Neural progenitor cell (in vitro differentiated cells): ENCODE results near the gene GPR158. TPM values are rescaled to one million over a fixed set of nuclear protein-coding genes. Genes with fewer than 3 reads are reported as not detected.

ENCODE experiments used
- DNase-seq: peaks from one replicate; pipeline ENCODE4 v3.0.0-alpha.2; 2016; ENCODE audit warnings: low spot score
- H2AFZ ChIP-seq: fragments of 200-600 bp; sonication (generic); replicated peaks from 2 replicates; pipeline ENCODE4 v1.6.1; 2016; ENCODE audit warnings: antibody characterized with exemption
- H3F3A ChIP-seq: fragments of 200-600 bp; sonication (generic); 2 replicates; pipeline ENCODE4 v1.6.1; 2016; ENCODE audit warnings: antibody characterized with exemption, low read depth
- H3K27ac ChIP-seq: fragments of 200-600 bp; sonication (generic); 2 replicates; pipeline ENCODE4 v1.5.1; 2016; ENCODE audit warnings: mild to moderate bottlenecking
- H3K27me3 ChIP-seq: fragments of 200-600 bp; sonication (generic); 2 replicates; pipeline ENCODE4 v1.6.1; 2016; ENCODE audit warnings: mild to moderate bottlenecking, moderate library complexity
- H3K36me3 ChIP-seq: fragments of 200-600 bp; sonication (generic); 2 replicates; pipeline ENCODE4 v1.5.1; 2016
- H3K4me1 ChIP-seq: fragments of 200-600 bp; sonication (generic); 2 replicates; pipeline ENCODE4 v1.6.1; 2016; ENCODE audit warnings: mixed run types
- H3K4me2 ChIP-seq: fragments of 200-600 bp; sonication (generic); 2 replicates; pipeline ENCODE4 v1.6.1; 2016
- H3K4me3 ChIP-seq: fragments of 200-600 bp; sonication (generic); 2 replicates; pipeline ENCODE4 v1.5.1; 2016
- H3K79me2 ChIP-seq: fragments of 200-600 bp; sonication (generic); 2 replicates; pipeline ENCODE4 v1.6.1; 2016; ENCODE audit warnings: low read depth
- H3K9ac ChIP-seq: fragments of 200-600 bp; sonication (generic); 2 replicates; pipeline ENCODE4 v1.6.1; 2016
- H3K9me3 ChIP-seq: fragments of 200-600 bp; sonication (generic); 2 replicates; pipeline ENCODE4 v1.5.1; 2016; ENCODE audit warnings: low read depth
- H4K20me1 ChIP-seq: fragments of 200-600 bp; sonication (generic); 2 replicates; pipeline ENCODE4 v1.6.1; 2016; ENCODE audit warnings: low read depth
- H3K27ac Mint-ChIP-seq: 3 replicates; pipeline ENCODE4 v1.8.0; 2021; ENCODE audit warnings: mixed read lengths
- H3K27me3 Mint-ChIP-seq: 2 replicates; pipeline ENCODE4 v1.8.0; 2022; ENCODE audit warnings: low read depth, mild to moderate bottlenecking, inconsistent platforms, moderate library complexity, mixed read lengths; ENCODE audit not compliant: insufficient read depth
- H3K36me3 Mint-ChIP-seq: 3 replicates; pipeline ENCODE4 v1.8.0; 2021; ENCODE audit warnings: mixed read lengths
- H3K4me1 Mint-ChIP-seq: 3 replicates; pipeline ENCODE4 v1.8.0; 2021; ENCODE audit warnings: mixed read lengths
- H3K4me3 Mint-ChIP-seq: 3 replicates; pipeline ENCODE4 v1.8.0; 2021; ENCODE audit warnings: mild to moderate bottlenecking, moderate library complexity, mixed read lengths
- H3K9me3 Mint-ChIP-seq: 3 replicates; pipeline ENCODE4 v1.8.0; 2020; ENCODE audit warnings: mixed read lengths
- CTCF ChIP-seq: fragments of 200-600 bp; sonication (generic); IDR thresholded peaks from 2 replicates; pipeline ENCODE4 v1.5.1; 2017; ENCODE audit warnings: antibody characterized with exemption, mild to moderate bottlenecking
- EZH2 ChIP-seq: fragments of 200-600 bp; sonication (generic); IDR thresholded peaks from 2 replicates; pipeline ENCODE4 v1.6.1; 2017; ENCODE audit warnings: antibody characterized with exemption, mild to moderate bottlenecking, moderate library complexity
- EZH2phosphoT487 ChIP-seq: fragments of 200-600 bp; sonication (generic); IDR thresholded peaks from 2 replicates; pipeline ENCODE4 v1.6.1; 2017; ENCODE audit warnings: antibody characterized with exemption
- total RNA-seq: library from RNA; depleted of rRNA; stranded (reverse); fragments of >200 nt; gene quantifications from 2 replicates; pipeline ENCODE4 v1.2.3, GENCODE V29; 2015; ENCODE audit warnings: low replicate concordance

GPR158 gene
- total RNA-seq, 1 donor from 2014 or later: 0.39 TPM

- H3K27me3 Mint-ChIP-seq: no peaks in the 10 kb centered on the region
These were observed 23.4 kb downstream of the GPR158 start for GRCh38 chr10:25198151-25198550.

GRCh38 chr10:25206693-25207414 is 32.1 kb downstream of the GPR158 start:
- H3K4me3 ChIP-seq: no peak overlapping the region
- Mint-ChIP-seq H3K27me3 (no peaks in the 10 kb centered on the region), H3K9me3 (no peaks in the 10 kb centered on the region), H3K4me1 (peaks cover 5% of the 10 kb centered on the region), H3K4me3 (no peak overlapping the region), H3K27ac (no peak overlapping the region), H3K36me3 (no peaks in the 10 kb centered on the region)
- no peaks in the 10 kb centered on the region for H3K9me3 ChIP-seq
- no peak for DNase-seq
- no peak overlapping the region for H3K27ac ChIP-seq
- TF ChIP-seq EZH2phosphoT487 (no peak), CTCF (no peak), EZH2 (no peak)
- H3K4me1 ChIP-seq: no peaks in the 10 kb centered on the region
- no peaks in the 10 kb centered on the region for H4K20me1 ChIP-seq
- no peaks in the 10 kb centered on the region for H3K79me2 ChIP-seq
- H2AFZ ChIP-seq: no peak overlapping the region
- H3F3A ChIP-seq: no peaks in the 10 kb centered on the region
- no peaks in the 10 kb centered on the region for H3K36me3 ChIP-seq
- no peaks in the 10 kb centered on the region for H3K27me3 ChIP-seq
- no peak overlapping the region for H3K9ac ChIP-seq
- H3K4me2 ChIP-seq: no peak overlapping the region

More at GRCh38 chr10:25198151-25198550, 23.4 kb downstream of the GPR158 start:
- no peaks in the 10 kb centered on the region for H3K79me2 ChIP-seq
- no peak overlapping the region for H3K4me2 ChIP-seq
- no peaks in the 10 kb centered on the region for H4K20me1 ChIP-seq
- Mint-ChIP-seq H3K4me1 (no peaks in the 10 kb centered on the region), H3K9me3 (no peaks in the 10 kb centered on the region), H3K27ac (no peak overlapping the region), H3K4me3 (no peak overlapping the region), H3K36me3 (no peaks in the 10 kb centered on the region)
- H3K9me3 ChIP-seq: no peaks in the 10 kb centered on the region
- H3K4me3 ChIP-seq: no peak overlapping the region
- no peak overlapping the region for H2AFZ ChIP-seq
- no peak overlapping the region for H3K27ac ChIP-seq
- no peaks in the 10 kb centered on the region for H3K4me1 ChIP-seq
- no peak for DNase-seq
- TF ChIP-seq CTCF (no peak), EZH2phosphoT487 (no peak), EZH2 (no peak)
- H3F3A ChIP-seq: no peaks in the 10 kb centered on the region
- no peak overlapping the region for H3K9ac ChIP-seq
- H3K36me3 ChIP-seq: no peaks in the 10 kb centered on the region
- H3K27me3 ChIP-seq: no peaks in the 10 kb centered on the region

GRCh38 chr10:25209618-25210017 is 34.8 kb downstream of the GPR158 start:
- no peak for TF ChIP-seq CTCF
- TF ChIP-seq EZH2phosphoT487: no peak
- no peak for TF ChIP-seq EZH2
- H4K20me1 ChIP-seq: no peaks in the 10 kb centered on the region
- H3K9me3 Mint-ChIP-seq: no peaks in the 10 kb centered on the region
- no peaks in the 10 kb centered on the region for H3K9me3 ChIP-seq
- H3K4me2 ChIP-seq: no peak overlapping the region
- no peaks in the 10 kb centered on the region for H3F3A ChIP-seq
- no peaks in the 10 kb centered on the region for H3K4me1 ChIP-seq
- no peak overlapping the region for H3K4me3 Mint-ChIP-seq
- no peaks in the 10 kb centered on the region for H3K36me3 ChIP-seq
- no peak overlapping the region for H3K4me3 ChIP-seq
- no peaks in the 10 kb centered on the region for H3K27me3 ChIP-seq
- H3K79me2 ChIP-seq: no peaks in the 10 kb centered on the region
- peaks cover 5% of the 10 kb centered on the region for H3K4me1 Mint-ChIP-seq
- no peak overlapping the region for H3K9ac ChIP-seq
- DNase-seq: no peak
- no peaks in the 10 kb centered on the region for H3K36me3 Mint-ChIP-seq
- no peaks in the 10 kb centered on the region for H3K27me3 Mint-ChIP-seq
- no peak overlapping the region for H3K27ac Mint-ChIP-seq
- no peak overlapping the region for H2AFZ ChIP-seq
- H3K27ac ChIP-seq: no peak overlapping the region
